Measurements from ENCODE around the gene TUBGCP2.

The TUBGCP2 gene

DNA sequence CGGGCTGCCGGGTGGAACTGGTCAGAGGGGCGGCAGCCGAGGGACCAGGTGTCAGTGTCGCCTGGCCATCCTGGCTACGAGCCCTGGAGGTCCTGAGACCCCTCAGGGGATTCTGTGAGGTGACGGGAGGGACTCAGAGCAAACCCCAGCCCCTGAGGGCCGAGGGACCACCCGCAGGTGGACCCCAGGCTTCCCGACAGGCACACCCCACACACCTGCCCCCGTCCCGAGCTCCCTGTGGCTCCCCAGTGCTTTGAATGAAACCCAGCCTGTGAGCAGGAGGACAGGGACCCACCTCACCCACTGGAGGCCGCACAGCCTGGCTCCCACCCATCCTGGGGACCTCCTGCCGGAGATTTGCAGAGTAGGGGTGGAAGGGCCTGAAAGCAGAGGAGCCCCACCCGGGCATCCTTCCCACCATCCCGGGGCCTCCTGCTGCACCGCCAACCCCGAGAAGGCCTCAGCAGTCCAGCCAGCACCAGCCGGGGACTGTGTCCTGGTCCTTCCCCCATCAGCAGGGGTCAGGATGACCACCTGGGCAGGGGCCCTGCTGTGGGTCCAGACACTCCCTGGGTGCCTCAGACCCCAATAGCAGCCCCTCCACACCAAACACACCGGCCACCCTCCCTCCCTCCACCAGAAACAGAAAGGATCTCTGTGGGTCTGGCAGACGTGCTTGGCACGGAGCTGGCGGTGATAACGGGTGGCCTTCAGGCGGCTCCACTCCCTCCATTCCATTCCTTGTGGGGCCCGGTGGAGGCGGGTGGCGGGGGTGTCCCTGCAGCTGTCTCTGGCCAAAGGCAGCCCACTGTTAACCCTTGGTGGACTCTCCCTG, 57.1 kb downstream of the TUBGCP2 start:
- H3K27me3 ChIP-seq (ENCODE audit: insufficient read depth, low read length, poor library complexity), result no peaks in the 10 kb centered on the region

DNA sequence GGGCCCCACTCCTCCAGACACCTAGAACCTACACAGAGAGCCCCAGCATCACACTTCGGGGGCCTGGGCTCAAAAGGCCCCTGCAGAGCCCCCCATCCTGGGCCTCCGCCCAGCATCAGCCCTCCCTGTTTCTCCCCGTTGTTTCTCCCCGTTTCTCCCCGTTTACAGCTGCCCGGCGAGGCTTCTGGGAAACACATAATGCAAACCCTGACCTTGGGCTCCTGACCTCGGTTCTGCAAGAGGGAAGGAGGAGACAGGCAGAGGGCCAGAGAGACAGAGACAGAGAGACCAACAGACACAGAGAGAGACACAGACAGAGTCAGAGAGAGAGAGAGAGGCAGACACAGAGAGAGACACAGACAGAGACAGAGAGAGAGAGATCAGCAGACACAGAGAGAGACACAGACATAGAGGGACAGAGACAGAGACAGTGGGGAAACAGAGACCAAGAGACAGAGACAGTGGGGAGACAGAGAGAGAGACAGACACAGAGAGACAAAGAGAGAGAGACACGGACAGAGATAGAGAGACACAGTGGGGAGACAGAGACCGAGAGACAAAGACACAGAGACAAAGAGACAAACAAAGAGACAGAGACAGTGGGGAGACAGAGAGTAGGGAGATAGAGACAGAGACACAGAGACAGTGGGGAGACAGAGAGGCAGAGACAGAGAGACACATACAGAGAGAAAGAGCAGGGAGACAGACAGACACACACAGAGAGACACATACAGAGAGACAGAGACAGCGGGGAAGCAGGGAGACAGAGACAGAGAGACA, 58.5 kb downstream of the TUBGCP2 start:
- ATAC-seq (ENCODE audit: insufficient read depth, low read depth) (no peak), DNase-seq (no peak)
- H3K4me2 ChIP-seq (ENCODE audit: insufficient read depth, low read length), result no peak overlapping the region
- no peaks in the 10 kb centered on the region for H3K36me3 ChIP-seq (ENCODE audit: insufficient read depth, low read length)
- no peak overlapping the region for H2AFZ ChIP-seq (ENCODE audit: low read depth, low read length)
- TF ChIP-seq EZH2 (IDR thresholded peaks at IDR 0.05; ENCODE audit: borderline replicate concordance, low read depth, low read length, severe bottlenecking) (no peak), CTCF (IDR thresholded peaks at IDR 0.05; ENCODE audit: borderline replicate concordance, extremely low read depth, low read length, poor library complexity, severe bottlenecking) (no peak)
- H3K27me3 ChIP-seq (ENCODE audit: insufficient read depth, low read length, poor library complexity), result no peaks in the 10 kb centered on the region
- no peak overlapping the region for H3K27ac ChIP-seq (ENCODE audit: low read length)
- no peak overlapping the region for H3K9ac ChIP-seq (ENCODE audit: low read depth, low read length)
- H3K4me1 ChIP-seq (ENCODE audit: insufficient read depth, low read length), result no peaks in the 10 kb centered on the region
- H3K79me2 ChIP-seq (ENCODE audit: insufficient read depth, low read length), result no peaks in the 10 kb centered on the region
- H3K9me3 ChIP-seq (ENCODE audit: insufficient read depth, low read length, severe bottlenecking), result no peaks in the 10 kb centered on the region
- no peak overlapping the region for H3K4me3 ChIP-seq (ENCODE audit: low read depth in 1 of 2, low read length in 2 of 2)
- H4K20me1 ChIP-seq (ENCODE audit: insufficient read depth, low read length), result no peaks in the 10 kb centered on the region

More for the DNA sequence above, 57.1 kb downstream of the TUBGCP2 start:
- DNase-seq (no peak), ATAC-seq (ENCODE audit: insufficient read depth, low read depth) (no peak)
- no peak overlapping the region for H3K4me2 ChIP-seq (ENCODE audit: insufficient read depth, low read length)
- no peak overlapping the region for H3K4me3 ChIP-seq (ENCODE audit: low read depth in 1 of 2, low read length in 2 of 2)
- H3K4me1 ChIP-seq (ENCODE audit: insufficient read depth, low read length), result no peaks in the 10 kb centered on the region
- TF ChIP-seq EZH2 (IDR thresholded peaks at IDR 0.05; ENCODE audit: borderline replicate concordance, low read depth, low read length, severe bottlenecking) (no peak), CTCF (IDR thresholded peaks at IDR 0.05; ENCODE audit: borderline replicate concordance, extremely low read depth, low read length, poor library complexity, severe bottlenecking) (no peak)
- no peaks in the 10 kb centered on the region for H3K9me3 ChIP-seq (ENCODE audit: insufficient read depth, low read length, severe bottlenecking)
- no peak overlapping the region for H2AFZ ChIP-seq (ENCODE audit: low read depth, low read length)
- H3K9ac ChIP-seq (ENCODE audit: low read depth, low read length), result no peak overlapping the region
- no peaks in the 10 kb centered on the region for H3K36me3 ChIP-seq (ENCODE audit: insufficient read depth, low read length)
- no peaks in the 10 kb centered on the region for H3K79me2 ChIP-seq (ENCODE audit: insufficient read depth, low read length)
- no peaks in the 10 kb centered on the region for H4K20me1 ChIP-seq (ENCODE audit: insufficient read depth, low read length)
- no peak overlapping the region for H3K27ac ChIP-seq (ENCODE audit: low read length)

DNA sequence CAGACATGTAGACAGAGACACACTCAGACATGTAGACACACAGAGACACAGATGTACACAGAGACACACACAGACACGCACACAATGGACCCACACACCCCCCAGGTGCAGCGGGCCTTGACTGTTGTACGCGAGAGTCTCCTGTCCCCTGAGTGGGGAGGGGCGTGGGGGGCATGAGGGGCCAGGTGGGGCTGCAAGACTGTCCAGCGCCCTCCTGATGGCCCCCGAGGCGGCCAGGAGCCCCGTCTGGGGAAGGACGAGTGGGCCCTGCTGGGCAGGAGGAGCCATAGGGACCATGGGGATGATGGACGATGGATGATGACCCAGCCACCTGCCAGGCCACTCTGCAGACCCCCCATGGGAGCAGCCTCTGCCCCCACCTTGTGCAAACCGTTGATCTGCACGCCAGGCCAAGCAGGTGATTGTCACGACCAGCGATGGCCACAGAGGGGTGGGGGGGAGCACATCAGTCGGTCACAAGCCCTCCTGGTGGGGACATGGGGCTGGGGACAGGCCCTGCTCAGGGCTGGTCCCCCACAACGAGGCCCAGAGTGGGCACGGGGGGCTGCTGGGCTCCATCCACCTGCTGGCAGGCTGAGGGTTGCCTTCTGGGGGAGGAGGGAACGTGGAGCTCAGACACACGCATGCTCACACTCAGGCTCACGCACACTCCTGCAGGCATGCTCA, 59.4 kb downstream of the TUBGCP2 start:
- TF ChIP-seq CTCF (IDR thresholded peaks at IDR 0.05; ENCODE audit: borderline replicate concordance, extremely low read depth, low read length, poor library complexity, severe bottlenecking), result peak; percentile 10
- TF ChIP-seq EZH2 (IDR thresholded peaks at IDR 0.05; ENCODE audit: borderline replicate concordance, low read depth, low read length, severe bottlenecking), result no peak
- H2AFZ ChIP-seq (ENCODE audit: low read depth, low read length), result no peak overlapping the region
- H3K4me2 ChIP-seq (ENCODE audit: insufficient read depth, low read length), result no peak overlapping the region
- ATAC-seq (ENCODE audit: insufficient read depth, low read depth) (no peak), DNase-seq (no peak)
- no peak overlapping the region for H3K9ac ChIP-seq (ENCODE audit: low read depth, low read length)
- no peaks in the 10 kb centered on the region for H4K20me1 ChIP-seq (ENCODE audit: insufficient read depth, low read length)
- no peaks in the 10 kb centered on the region for H3K4me1 ChIP-seq (ENCODE audit: insufficient read depth, low read length)
- no peaks in the 10 kb centered on the region for H3K79me2 ChIP-seq (ENCODE audit: insufficient read depth, low read length)
- H3K36me3 ChIP-seq (ENCODE audit: insufficient read depth, low read length), result no peaks in the 10 kb centered on the region
- no peaks in the 10 kb centered on the region for H3K27me3 ChIP-seq (ENCODE audit: insufficient read depth, low read length, poor library complexity)
- no peak overlapping the region for H3K27ac ChIP-seq (ENCODE audit: low read length)
- no peaks in the 10 kb centered on the region for H3K9me3 ChIP-seq (ENCODE audit: insufficient read depth, low read length, severe bottlenecking)
- no peak overlapping the region for H3K4me3 ChIP-seq (ENCODE audit: low read depth in 1 of 2, low read length in 2 of 2)
